GM10266 (cell line): Measurements from ENCODE around the gene UBXN4.
"Not testable (repeated sequence)": the region's sequence is repeated elsewhere in the genome, so short reads cannot be mapped to it uniquely, and the experiment has no call there.

Experiments
- DNase-seq: peaks from one replicate; pipeline ENCODE4 v3.0.0; 2012; ENCODE audit errors: extremely low spot score
- TF ChIP-seq, protein P1 (sequence below): IDR thresholded peaks from 2 replicates; pipeline ENCODE4 v1.5.1; 2012; ENCODE audit warnings: mild to moderate bottlenecking, low read depth; ENCODE audit not compliant: control insufficient read depth, insufficient read depth; ENCODE audit errors: missing control alignments

UBXN4 gene

DNA sequence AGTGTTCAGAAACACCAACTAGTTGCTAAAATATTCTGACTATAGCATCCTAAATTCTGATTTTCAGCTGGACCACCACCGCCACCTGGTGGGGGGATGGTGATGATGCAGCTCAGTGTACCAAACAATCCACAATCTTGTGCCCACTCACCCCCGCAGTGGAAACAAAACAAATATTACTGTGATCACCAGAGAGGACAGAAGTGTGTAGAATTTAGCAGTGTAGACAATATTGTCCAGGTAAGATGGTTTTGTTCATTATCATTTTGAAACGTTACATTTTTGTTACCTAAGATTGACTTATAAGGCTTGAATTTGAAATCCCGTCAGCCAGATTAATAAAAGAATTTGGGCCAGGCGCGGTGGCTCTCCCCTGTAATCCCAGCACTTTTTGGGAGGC lies 31.7 kb upstream of the UBXN4 start:
- DNase-seq: peak; percentile 74
- TF ChIP-seq, protein P1, sequence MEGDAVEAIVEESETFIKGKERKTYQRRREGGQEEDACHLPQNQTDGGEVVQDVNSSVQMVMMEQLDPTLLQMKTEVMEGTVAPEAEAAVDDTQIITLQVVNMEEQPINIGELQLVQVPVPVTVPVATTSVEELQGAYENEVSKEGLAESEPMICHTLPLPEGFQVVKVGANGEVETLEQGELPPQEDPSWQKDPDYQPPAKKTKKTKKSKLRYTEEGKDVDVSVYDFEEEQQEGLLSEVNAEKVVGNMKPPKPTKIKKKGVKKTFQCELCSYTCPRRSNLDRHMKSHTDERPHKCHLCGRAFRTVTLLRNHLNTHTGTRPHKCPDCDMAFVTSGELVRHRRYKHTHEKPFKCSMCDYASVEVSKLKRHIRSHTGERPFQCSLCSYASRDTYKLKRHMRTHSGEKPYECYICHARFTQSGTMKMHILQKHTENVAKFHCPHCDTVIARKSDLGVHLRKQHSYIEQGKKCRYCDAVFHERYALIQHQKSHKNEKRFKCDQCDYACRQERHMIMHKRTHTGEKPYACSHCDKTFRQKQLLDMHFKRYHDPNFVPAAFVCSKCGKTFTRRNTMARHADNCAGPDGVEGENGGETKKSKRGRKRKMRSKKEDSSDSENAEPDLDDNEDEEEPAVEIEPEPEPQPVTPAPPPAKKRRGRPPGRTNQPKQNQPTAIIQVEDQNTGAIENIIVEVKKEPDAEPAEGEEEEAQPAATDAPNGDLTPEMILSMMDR: peak; percentile 90

DNA sequence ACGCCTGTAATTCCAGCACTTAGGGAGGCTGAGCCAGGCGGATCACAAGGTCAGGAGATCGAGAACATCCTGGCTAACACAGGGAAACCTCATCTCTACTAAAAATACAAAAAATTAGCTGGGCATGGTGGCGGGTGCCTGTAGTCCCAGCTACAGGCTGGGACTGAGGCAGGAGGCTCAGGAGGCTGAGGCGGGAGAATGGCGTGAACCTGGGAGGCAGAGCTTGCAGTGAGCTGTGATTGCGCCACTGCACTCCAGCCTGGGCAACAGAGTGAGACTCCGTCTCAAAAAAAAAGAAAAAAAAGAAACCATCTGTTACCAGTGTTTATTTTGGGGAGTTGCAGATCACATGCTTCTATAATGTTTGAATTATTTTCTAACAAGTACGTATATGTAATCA lies 26.6 kb upstream of the UBXN4 start:
- not testable (repeated sequence) for DNase-seq

DNA sequence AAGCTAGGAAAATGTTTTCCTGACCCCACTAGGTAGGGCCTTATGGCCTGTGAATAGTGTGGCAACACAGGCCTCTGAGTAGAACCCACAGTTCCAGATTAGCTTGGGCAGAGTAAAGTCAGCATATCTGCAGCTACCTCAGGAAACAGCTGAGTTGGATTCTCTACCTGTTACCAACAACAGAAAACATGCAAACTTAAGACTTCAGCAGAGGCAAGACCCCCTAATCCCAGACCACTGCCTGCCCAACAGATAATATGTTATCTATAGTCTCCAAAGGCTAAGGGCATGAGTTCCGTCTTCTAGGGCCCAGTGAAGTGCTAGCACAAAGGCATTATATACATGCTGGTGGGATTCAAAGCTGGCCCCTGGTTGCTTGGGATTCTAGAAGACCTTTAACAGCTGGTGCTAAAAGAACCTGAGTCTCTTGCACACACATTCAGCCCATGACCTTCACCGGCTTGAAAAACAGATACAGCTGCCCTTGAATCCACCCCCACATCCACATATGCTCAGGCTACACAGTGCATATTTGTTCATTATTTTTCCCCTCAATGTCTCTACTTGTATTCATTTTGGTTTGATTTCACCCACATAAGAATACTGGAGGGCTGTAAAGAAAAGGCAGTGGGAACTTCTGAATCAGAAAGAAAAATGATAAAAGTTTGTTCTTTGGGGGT lies 13.5 kb upstream of the UBXN4 start:
- no peak for DNase-seq
- TF ChIP-seq, protein P1: no peak

DNA sequence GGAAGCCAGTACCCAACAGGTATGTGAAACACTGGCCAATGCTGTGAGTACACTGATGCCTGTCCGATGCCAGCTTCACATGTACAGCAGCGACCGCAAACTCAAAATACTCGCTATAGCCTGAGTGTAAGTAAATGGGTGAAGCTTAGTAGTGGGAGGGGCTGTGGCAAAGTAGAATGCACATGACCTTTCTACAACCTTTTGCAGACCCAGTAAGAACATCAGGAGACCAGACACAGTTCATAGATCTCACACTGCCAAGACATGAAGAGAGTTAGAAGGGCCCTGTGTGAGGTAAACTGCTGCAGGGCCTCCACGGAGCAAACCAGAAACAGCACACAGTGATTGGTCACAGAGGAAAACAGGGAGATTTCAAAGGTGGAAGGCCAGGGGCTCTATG lies 9.1 kb upstream of the UBXN4 start:
- DNase-seq: no peak
- TF ChIP-seq, protein P1: no peak

DNA sequence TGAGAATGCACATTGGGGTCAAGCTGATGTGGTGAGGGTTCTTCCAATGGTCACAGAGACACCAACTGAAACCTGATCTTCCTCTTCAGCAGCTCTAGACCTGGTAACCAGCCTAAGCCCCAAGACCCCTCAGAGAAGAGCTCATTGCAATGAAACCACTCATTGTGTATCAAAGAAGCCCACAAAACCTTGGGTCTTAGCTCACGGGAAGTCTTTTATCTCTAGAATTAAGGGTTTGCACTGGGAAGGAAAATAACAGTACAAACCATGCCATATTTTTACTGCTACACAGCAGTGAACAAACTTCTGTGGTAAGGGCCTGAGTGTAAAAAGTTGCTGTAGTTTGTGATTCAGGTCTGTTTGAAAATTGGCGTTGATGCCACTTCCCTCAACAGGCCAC lies 8.6 kb upstream of the UBXN4 start:
- no peak for DNase-seq
- TF ChIP-seq, protein P1: no peak

DNA sequence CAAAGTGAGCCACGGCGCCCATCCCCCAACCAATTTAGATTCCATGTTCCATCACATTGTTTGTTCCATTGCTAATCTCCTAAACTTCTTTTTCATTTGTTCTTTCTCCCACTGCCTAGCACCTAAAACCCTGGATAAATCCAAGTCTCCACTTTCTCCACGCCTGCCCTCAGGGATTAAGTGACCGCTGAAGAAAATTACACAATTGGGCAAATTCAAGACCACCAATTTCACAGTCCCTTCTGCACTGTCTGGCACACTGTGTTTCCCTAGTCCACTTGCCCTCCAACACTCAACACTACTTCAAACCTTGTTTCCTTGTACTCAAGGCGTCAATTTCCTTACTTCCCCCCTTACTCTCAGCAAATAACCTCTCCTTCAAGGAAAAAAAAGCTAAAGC lies 5.1 kb upstream of the UBXN4 start:
- TF ChIP-seq, protein P1: no peak
- DNase-seq: no peak

DNA sequence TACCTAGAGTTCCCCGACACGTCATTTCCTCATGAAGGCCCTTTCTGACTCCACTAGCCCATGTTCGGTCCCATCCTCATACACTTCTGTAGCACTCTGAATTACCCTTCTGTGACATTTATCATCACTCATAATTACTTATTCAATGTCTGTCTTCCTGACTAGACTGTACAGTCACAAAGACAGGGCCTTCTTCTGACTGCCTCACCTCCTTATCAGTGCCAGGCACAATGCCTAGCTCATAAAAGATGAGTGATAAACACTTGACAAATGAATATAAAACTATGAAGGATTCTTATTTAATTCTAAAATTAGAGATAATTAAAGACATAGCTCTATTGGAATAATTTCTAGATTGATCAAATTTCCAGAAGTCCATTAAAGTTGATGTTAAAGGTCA lies 1.4 kb upstream of the UBXN4 start:
- TF ChIP-seq, protein P1: no peak
- DNase-seq: no peak

DNA sequence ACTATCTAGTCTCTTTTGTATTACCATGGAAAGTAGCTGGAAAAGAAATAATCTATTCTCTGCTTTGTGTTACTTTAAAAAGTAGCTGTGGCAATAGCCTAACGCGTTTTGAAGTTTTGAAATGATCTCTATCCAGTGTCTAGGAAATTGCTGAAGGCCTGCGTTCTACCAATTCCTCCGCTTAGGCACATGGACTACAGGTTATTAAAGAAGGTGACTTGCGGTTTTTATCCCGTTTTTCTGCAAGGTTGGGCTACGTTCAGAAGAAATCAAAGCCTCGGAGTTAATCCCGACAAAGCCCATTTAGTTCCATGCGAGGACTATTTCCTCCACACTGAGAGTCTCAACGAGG lies 636 bp upstream of the UBXN4 start:
- TF ChIP-seq, protein P1: no peak
- DNase-seq: no peak
